HG03280 (cell line): ENCODE measurements around the gene EVI2B.
"Not testable (repeated sequence)": the region's sequence is repeated elsewhere in the genome, so short reads cannot be mapped to it uniquely, and the experiment has no call there.

Experiments
- ATAC-seq: cut with Tn5 transposase; IDR thresholded peaks from one replicate; pipeline ENCODE4 v1.9.1; 2021; ENCODE audit warnings: mild to moderate bottlenecking, moderate library complexity; ENCODE audit not compliant: unreplicated experiment

EVI2B gene

DNA sequence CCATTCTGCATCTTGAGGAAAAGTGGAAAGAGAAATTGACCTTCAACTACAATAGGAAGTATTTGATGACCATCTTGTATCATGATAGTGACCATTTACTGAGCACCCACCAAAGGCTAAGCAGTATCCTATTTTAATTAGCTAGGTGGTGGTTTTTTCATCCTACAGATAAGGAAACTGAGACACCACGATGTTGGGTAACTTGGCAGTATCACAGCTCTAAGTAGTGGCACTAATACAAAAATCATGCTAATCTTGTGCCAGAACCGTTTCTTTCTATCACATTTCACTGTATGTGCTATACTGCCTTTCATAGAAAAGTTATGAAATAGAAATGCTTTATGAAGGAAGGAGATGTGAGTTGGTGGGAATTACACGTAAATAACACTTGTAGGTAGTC lies 2.3 kb downstream of the EVI2B start:
- ATAC-seq = no peak

DNA sequence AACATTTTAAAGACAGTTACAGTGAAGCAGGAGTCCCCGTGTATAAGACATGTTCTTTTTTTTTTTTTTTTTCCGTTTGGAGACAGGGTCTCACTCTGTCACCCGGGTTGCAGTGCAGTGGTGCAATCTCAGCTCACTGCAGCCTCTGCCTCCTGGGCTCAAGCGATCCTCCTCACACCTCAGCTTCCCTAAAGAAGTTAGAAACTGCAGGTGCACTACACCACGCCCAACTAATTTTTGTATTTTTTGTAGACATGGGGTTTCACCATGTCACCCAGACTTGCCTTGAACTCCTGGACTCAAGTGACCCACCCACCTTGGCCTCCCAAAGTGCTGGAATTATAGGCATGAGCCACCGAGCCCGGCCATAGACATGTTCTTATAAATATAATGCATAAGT lies 3.0 kb downstream of the EVI2B start:
- ATAC-seq = no peak

DNA sequence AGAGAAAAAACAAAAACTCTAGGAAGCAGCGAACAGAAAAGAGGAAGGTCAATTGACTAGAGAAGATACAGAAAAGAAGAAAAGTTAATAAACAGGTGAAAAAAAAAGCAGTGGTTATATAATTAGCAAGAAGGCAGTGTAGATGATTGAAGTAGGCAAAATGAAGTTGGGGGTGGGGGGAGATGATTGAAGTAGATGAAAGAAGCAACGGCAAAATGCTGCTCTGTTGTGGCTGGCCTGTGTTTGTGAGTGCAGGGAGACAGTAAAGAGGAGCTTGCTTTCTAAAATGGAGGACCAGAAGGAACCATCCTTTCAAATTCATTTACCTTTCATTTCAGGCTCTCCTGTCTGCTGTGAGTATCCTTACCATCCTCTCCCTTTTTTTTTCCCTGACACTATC lies 3.6 kb downstream of the EVI2B start:
- ATAC-seq = no peak

DNA sequence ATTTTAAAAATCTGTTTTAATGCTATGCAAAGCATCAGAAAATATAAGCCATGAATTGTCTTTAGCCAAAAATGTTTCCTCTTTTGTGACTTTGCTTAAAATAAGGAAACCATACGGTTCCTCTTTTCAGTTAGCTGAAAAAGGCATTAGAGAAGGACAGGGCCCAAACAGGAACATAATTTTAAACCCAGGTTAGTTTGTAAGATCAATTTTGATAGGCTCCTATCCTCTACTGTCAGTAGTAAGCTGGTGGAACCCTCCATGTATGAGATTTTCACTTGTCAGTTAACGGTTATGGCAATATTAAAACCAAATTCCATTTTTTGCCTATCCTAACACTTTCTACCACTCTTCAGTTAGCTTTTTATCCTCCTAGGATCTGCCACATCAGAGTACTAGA lies 4.3 kb downstream of the EVI2B start:
- ATAC-seq = no peak

DNA sequence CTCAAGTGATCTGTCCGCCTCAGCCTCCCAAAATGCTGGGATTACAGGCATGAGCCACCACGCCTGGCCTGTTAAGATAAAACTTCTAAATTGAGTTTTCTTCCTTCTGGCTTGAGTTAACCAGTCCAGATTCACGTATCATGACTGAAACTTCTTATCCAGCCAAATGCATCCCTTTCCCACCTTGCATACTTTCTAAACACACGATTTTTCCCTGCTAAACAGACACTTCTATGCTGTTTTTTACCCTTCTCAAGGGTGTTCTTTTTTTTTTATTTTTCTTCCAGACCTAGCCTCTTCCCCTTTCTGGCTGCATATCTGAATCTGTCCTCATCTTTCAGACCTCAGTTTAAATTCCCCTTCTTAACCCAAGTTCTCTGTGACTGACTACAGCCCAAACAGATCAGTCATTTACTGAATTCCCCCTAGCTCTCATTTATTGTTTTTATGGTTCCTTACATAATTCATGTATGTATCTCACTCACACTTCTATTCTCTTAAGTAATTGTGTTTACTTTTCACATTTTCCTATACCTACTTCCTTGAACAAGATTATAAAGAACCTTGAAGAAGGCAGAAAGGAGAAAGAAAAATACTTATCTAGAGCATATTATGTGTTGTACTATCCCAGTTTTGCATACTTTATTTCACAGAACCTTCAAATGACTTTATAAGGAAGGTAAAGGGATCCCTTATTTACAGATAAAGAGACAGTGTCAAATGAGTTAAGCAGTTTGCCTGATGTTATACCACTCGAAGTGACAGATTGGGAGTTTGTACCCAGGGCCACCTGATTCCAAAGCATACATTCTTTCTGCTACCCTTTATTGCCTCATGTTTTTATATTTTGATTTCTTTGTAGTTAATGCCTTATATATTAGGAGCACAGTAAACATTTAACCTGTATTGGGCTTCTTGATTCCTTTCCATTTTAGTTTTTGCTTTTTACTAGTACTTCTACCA lies 5.2 kb downstream of the EVI2B start:
- ATAC-seq = no peak

DNA sequence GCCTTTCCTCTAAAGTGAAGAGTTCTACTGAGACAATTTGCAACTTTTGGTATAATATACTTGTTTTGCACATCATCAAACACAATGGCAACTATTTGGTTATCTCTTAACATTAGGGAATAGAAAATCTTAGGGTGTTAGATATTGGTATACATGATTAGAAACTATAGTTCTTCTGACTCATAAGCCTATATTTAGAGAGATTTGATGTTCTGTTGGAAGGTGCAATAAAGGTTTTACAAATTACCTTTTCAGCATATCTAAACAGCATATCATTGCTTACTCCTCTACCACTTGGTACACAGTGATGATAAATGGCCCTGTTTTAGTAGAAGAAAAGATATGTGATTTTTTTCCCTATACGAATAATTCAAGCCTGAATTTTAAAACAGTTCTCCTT lies 6.2 kb downstream of the EVI2B start:
- ATAC-seq = no peak

DNA sequence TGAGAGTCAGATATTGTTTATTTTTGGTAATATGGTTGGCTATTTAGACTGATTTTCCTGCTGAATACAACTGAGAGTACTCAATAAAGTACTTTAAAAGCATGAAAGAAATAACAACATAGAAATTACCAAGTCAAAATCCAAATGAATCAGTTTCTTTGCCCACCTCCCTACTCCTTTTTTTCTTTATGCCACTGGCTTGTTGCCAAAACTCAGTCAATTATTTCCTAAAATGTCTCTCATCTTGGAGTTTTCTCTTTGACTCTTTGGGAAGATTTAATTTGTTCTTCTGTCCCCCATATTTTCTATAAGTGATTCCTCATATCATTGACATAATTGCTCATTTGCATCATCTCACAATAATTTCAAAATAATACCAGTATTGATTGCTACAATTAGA lies 14.2 kb downstream of the EVI2B start:
- ATAC-seq = no peak

DNA sequence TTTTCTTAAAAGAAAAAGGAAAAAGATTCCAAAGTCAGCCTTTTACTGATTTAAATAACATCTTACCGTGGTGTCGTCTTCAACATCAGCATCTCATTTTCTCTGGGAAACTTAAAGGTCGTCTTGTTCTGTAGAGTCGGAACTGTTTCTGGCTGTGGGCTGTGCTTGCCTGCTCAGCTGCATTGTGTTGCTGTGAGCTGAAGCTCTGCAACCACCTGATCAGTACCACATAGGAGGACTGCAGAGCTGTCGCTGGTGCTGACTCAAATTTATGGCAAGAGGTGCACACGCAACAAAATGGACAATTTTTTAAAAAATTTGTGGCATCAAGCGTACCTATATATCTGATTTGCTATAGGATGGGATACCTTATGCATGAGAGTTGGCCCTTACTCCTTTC lies 16.8 kb downstream of the EVI2B start, which contains the start of gene OMG:
Gene OMG (minus strand): TSS at position 150 of the 400 bp plus-strand sequence. CDS start 908 bp downstream, outside the sequence.
- ATAC-seq = no peak

DNA sequence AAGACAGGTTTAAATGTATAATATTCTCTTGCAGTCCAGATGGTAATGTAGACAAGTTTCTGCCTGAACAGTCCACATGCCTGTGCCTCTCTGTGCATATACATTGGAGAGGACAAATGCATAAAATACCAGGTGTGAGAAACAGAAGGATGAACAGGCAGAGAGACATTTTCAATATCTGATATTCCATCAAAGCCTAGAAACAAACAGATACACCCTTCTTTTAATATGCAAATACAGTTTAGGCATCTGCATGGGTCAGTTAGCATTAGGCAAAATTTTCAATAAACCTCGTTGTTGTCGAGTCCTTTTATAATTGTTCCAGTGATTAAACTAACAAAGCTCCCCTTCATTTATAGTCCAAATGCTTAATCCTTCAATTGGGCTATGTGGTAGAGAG lies 17.7 kb downstream of the EVI2B start:
- no peak for ATAC-seq

DNA sequence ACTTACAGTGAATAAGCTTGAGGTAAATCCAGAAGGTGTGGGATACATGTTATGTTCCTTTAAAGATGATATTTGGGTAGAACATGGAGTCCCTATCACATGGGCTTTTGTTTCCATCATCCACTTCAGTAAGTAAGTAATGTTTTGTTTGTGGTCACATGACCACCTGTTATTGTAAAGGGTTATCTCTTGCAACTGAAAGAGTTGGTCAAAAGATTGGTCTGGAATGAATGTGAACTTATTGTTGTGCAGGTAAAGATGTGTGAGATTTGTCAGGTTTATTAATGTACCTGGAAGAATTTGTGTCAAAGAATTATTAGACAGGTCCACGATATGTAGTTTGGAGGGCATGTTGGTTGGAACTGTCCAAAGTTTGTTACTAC lies 18.4 kb downstream of the EVI2B start:
- ATAC-seq = no peak

DNA sequence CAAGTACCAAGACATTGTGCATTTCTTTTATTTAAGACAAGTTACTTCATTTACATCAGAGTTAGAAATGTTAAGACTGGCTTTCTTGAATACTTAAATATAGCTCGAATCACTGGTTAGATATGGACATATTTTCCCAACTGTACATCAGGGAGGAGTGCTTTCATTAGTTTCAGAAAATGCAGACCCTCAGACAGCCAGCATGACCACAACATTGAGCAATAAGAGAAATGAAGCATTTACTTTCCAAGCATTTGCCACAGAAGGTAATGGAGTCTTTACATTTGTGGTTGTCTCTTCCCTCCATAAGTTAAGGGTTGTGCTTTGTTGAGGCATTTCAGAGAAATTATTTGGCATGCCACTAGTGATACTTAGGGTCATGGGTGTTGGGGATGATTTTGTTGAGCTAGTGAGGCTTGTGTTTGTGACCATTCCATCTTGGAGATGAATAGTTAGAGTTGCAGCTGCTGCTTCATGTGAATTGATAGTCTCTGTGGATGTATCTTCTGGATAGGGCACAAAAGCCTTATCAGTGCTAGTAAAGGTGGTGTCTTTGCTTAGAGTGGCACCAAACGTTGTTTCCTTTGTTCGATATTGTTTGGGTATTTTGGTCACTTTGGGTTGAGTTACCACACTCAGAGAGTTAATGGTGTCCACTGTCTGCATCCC lies 18.9 kb downstream of the EVI2B start:
- no peak for ATAC-seq

DNA sequence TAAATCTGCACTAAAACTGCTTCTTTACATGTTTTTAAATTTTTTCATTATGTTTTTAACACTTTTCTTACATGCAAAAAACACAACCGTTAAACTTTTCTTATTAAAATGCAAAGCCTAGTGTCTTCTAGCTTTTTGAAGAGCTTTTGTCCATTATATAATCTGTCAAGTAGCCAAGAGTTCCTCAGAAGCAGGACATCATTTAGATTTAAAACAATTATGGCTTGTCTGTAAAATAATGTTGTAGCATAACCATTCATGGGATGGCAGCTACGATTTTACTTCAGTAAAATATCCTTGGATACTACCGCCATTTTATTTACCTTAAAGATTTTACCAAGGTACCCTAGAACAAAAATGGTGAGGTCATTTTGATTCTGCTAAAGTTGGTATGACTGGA lies 19.6 kb downstream of the EVI2B start:
- ATAC-seq = no peak

DNA sequence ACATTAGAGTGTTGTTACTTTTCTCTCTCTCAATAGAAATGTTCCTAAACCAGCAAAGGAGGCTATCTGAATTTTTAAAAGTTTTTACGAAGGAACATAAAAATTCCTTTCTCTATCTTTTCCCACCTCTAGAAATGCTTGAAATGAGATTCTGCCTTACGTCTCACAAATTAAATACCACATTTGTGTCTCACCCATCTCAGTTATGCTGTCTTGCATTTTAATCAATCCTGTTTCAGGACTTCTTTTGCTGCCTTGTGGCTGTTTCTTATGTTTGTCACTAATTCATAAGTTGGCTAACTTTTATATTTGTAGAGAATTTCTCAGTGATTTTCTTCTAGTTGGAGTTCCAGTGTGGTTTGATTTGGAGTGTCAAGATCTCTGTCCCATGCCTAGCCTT lies 20.3 kb downstream of the EVI2B start:
- no peak for ATAC-seq

DNA sequence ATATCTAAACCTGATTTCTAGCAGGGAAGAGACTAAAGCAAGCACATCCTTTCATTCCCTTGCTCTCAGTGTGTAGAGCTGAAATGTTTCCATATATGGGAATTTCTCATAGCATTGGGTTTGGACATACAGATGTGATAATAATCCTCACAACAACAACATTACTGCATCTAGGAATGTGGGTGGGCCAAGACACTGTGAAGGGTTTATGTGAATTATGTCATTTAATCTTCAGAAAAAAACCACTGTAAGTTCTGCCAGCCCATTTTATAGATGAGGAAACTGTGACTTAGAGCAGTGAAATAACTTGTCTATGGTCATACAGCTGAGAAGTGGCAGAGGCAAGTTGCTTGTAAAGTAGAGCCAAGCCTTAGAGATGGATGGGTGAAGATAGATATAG lies 22.0 kb downstream of the EVI2B start:
- no peak for ATAC-seq

DNA sequence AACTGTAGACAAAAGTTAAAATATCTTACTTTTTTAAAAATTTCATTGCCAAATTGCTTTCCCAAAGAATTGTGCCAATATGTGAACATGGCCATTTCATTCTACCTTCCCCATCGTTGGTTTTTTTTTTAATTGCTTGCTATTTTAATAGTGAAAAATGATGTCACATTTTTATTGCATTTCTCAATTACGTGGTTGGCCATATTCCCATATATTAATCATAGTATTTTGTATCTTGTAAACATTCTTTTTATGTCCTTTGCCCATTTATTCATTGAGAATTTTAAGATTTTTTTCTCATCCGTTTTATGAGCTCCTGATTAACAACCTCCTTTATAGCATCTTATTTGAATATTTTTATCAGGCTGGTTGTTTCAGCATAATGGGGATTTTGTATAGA lies 24.1 kb downstream of the EVI2B start:
- ATAC-seq = no peak

DNA sequence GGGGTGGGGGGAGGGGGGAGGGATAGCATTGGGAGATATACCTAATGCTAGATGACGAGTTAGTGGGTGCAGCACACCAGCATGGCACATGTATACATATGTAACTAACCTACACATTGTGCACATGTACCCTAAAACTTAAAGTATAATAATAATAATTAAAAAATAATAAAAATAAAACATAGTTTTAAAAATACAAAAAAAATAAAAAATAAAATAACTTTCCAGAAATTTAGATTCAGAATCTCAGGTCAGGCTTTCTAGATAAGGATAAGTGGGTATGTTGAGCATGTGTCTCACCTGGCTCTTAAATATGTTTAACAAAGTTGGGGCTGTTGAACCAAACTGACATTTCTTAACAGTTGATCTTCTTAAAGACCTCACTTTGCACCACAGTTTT lies 25.9 kb downstream of the EVI2B start:
- not testable (repeated sequence) for ATAC-seq

DNA sequence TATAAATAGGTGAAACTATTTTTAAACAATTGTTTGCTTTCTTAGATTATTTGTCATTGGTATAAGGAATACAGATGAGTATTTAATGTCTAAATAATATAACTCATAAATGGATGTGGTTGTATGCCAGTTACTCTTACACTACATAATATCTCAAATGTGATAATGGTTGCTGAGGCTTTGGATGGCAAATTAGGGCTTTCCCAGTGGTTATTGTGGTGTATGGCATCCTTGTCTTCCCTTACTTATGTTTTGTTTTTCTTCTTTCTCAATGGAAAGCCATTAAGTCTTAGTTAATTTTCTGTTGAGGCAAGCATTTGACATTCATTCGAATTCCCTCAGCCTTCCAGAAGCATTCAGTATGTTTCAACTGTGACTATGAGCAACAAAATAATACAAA lies 27.3 kb downstream of the EVI2B start:
- ATAC-seq = no peak

DNA sequence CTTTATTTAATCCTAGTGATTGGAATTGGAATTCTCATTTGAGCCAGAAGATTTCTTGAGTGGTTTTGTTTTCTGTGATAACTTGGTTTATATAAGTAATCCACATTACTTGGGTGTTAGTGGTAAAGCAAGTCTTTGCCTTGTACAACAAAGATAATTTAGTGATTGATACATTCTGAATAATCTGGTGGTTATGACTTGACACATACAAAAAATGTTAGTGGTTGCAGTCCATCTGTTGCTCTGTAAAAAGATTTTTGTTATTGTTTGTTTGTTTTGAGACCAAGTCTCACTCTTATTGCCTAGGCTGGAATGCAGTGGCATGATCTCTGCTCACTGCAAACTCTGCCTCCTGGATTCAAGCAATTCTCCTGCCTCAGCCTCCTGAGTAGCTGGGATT lies 30.0 kb downstream of the EVI2B start:
- ATAC-seq = no peak

DNA sequence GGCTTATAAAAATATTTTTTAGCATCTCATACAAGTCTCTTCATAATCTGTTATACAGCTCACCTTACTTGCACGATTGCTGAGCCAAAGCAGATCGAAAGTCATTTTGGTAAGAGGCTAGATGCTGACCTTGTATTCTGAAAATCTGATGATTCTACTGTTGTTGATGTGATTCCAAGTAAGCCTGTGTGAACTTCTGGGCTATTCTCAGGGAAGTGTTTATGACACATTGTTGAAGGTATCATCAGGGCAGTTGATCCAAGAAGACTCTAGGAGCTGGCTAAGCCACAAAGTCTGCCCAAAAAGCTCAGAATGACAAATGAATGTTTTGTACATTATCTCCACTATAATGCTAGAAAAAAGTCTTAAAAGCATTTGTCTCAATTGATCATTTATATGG lies 32.8 kb downstream of the EVI2B start:
- ATAC-seq = no peak

DNA sequence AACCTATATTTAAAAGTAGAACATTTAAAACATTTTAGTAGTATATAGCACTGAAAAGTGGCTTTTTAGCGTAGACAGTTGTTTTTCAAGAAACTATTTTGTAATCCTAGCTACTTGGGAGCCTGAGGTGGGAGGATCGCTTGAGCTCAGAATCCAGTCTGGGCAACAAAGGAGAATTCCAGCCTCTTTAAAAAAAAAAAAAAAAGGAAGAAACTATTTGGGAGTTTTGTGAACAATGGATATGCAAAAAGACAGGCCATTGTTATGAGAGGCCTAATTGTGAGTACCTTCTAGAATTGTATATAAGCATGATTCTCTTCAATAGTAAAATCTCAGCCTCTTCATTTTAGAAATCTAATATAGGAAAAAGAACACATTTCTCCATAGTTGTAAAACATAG lies 34.5 kb downstream of the EVI2B start:
- no peak for ATAC-seq

DNA sequence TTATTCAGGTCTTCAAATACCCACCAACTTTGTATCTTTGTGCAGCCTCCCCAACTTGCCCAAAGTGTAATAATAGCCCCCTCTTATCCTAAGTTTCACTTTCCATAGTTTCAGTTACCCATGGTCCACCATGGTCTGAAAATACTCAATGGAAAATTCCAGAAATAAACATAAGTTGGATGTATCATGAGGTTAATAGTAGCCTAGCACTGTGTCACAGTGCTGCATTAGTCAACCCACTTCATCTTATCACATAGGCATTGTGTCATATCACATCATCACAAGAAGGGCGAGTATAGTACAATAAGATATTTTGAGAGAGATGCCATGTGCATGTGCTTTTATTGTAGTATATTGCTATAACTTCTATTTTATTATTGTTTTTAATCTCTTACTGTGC lies 38.7 kb downstream of the EVI2B start:
- ATAC-seq = no peak

DNA sequence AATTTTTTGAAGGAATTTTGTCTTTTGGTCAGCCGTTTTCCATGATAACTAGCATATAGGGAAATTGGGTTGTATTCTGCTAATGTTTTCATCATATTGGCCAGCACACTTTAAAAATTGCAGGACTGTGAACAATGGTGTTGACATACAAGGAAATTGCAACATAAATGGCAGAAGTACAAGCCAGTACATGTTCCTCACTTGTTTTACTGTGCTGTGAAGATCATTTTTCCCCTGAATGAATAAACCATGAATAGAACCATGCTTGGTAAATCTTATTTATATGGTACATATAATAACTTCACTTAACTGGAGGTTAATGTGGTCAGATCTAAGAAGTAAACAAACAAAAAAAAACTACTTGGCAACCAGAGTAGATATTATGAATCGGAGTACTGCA lies 39.6 kb downstream of the EVI2B start:
- ATAC-seq = no peak
